ENCODE measurements around the gene HCRTR1. TPM values are rescaled to one million over a fixed set of nuclear protein-coding genes. Genes with fewer than 3 reads are reported as not detected.

Gene HCRTR1
- total RNA-seq, 1 experiment from 2014 or later: not detected

GRCh38 chr1:31657020-31657804 is 39.7 kb downstream of the HCRTR1 start:
- no peak for DNase-seq
- no peak for ATAC-seq
- intact Hi-C loops (cut with micrococcal nuclease): no loop called here
- no peak overlapping the region for H3K4me2 ChIP-seq (ENCODE audit: low read length)
- no peaks in the 10 kb centered on the region for H3K36me3 ChIP-seq (ENCODE audit: low read depth, low read length)
- H3K9me2 ChIP-seq (replicated peaks; ENCODE audit: low read length): no peaks in the 10 kb centered on the region
- no peak overlapping the region for H2AFZ ChIP-seq (ENCODE audit: low read length)
- no TSS peak for BruUV-seq (replicated peaks)
- no peak overlapping the region for H3K4me3 ChIP-seq (ENCODE audit: low read length)
- H3K27me3 ChIP-seq (ENCODE audit: low read length): no peaks in the 10 kb centered on the region
- no peaks in the 10 kb centered on the region for H3K9me3 ChIP-seq (ENCODE audit: low read length)
- no peak overlapping the region for H3K9ac ChIP-seq (ENCODE audit: low read length)
- ChIA-PET CTCF (no interaction called here), POLR2A (ENCODE audit: unreplicated experiment) (no interaction called here)
- no peaks in the 10 kb centered on the region for H4K20me1 ChIP-seq (ENCODE audit: low read length)
- no peaks in the 10 kb centered on the region for H3K79me2 ChIP-seq (ENCODE audit: low read length)
- H3K4me1 ChIP-seq (ENCODE audit: insufficient read depth, low read length): no peaks in the 10 kb centered on the region
- TF ChIP-seq, protein P1, sequence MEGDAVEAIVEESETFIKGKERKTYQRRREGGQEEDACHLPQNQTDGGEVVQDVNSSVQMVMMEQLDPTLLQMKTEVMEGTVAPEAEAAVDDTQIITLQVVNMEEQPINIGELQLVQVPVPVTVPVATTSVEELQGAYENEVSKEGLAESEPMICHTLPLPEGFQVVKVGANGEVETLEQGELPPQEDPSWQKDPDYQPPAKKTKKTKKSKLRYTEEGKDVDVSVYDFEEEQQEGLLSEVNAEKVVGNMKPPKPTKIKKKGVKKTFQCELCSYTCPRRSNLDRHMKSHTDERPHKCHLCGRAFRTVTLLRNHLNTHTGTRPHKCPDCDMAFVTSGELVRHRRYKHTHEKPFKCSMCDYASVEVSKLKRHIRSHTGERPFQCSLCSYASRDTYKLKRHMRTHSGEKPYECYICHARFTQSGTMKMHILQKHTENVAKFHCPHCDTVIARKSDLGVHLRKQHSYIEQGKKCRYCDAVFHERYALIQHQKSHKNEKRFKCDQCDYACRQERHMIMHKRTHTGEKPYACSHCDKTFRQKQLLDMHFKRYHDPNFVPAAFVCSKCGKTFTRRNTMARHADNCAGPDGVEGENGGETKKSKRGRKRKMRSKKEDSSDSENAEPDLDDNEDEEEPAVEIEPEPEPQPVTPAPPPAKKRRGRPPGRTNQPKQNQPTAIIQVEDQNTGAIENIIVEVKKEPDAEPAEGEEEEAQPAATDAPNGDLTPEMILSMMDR (conservative IDR thresholded peaks at IDR 0.05; ENCODE audit: low read depth, low read length): no peak
- TF ChIP-seq EZH2phosphoT487 (IDR thresholded peaks at IDR 0.05; ENCODE audit: borderline replicate concordance, low read length) (no peak), EZH2 (IDR thresholded peaks at IDR 0.05; ENCODE audit: low read length, unreplicated experiment) (no peak)
- no peak overlapping the region for H3K27ac ChIP-seq (ENCODE audit: low read length)
- H3F3A ChIP-seq (ENCODE audit: low read length, unreplicated experiment): no peaks in the 10 kb centered on the region

DNA sequence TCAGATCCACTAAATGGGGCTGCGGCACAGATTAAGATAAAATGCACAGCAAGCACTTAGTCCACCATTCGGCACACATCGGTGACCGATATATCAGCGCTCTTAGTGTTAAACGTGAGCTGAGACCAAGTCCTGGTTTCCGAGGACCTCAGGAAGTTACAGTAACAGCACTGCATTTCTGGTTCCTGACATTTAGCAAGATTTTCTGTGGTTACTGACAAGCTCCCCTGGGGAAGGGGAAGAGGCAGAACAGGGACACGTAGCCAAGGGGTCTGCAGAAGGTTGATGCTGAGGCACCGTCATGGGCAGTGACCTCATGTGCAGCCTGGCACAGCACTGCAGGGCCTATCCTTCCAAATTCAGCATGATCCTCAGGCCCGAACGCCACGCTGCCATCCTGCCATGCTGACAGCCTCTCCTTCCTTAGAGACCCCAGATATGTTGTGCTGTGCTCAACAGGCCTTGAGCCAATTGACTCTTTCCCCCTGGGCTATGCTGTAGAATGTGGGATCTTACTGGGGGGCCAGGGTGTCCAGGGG is 40.6 kb downstream of the HCRTR1 start:
- H3K4me3 ChIP-seq (ENCODE audit: low read length): no peak overlapping the region
- H2AFZ ChIP-seq (ENCODE audit: low read length): no peak overlapping the region
- no peaks in the 10 kb centered on the region for H3K9me3 ChIP-seq (ENCODE audit: low read length)
- DNase-seq: no peak
- no peaks in the 10 kb centered on the region for H3F3A ChIP-seq (ENCODE audit: low read length, unreplicated experiment)
- H3K27ac ChIP-seq (ENCODE audit: low read length): no peak overlapping the region
- H3K79me2 ChIP-seq (ENCODE audit: low read length): no peaks in the 10 kb centered on the region
- no peaks in the 10 kb centered on the region for H3K9me2 ChIP-seq (replicated peaks; ENCODE audit: low read length)
- no peak overlapping the region for H3K4me2 ChIP-seq (ENCODE audit: low read length)
- no peaks in the 10 kb centered on the region for H3K27me3 ChIP-seq (ENCODE audit: low read length)
- no peak for ATAC-seq
- no TSS peak for BruUV-seq (replicated peaks)
- no peaks in the 10 kb centered on the region for H4K20me1 ChIP-seq (ENCODE audit: low read length)
- no peak overlapping the region for H3K9ac ChIP-seq (ENCODE audit: low read length)
- ChIA-PET CTCF (no interaction called here), POLR2A (ENCODE audit: unreplicated experiment) (interaction anchor here (0.7 kb wide), 1 partner anchor 522 kb away, joined by 3 read pairs; no protein-coding TSS in a partner anchor)
- H3K4me1 ChIP-seq (ENCODE audit: insufficient read depth, low read length): no peaks in the 10 kb centered on the region
- intact Hi-C loops (cut with micrococcal nuclease): no loop called here
- no peak for TF ChIP-seq EZH2phosphoT487 (IDR thresholded peaks at IDR 0.05; ENCODE audit: borderline replicate concordance, low read length)
- TF ChIP-seq, protein P1 (conservative IDR thresholded peaks at IDR 0.05; ENCODE audit: low read depth, low read length): no peak
- no peak for TF ChIP-seq EZH2 (IDR thresholded peaks at IDR 0.05; ENCODE audit: low read length, unreplicated experiment)
- no peaks in the 10 kb centered on the region for H3K36me3 ChIP-seq (ENCODE audit: low read depth, low read length)

GRCh38 chr1:31658721-31659120 is 41.2 kb downstream of the HCRTR1 start:
- H4K20me1 ChIP-seq (ENCODE audit: low read length): no peaks in the 10 kb centered on the region
- no peaks in the 10 kb centered on the region for H3K79me2 ChIP-seq (ENCODE audit: low read length)
- TF ChIP-seq, protein P1 (conservative IDR thresholded peaks at IDR 0.05; ENCODE audit: low read depth, low read length): no peak
- TF ChIP-seq EZH2phosphoT487 (IDR thresholded peaks at IDR 0.05; ENCODE audit: borderline replicate concordance, low read length) (no peak), EZH2 (IDR thresholded peaks at IDR 0.05; ENCODE audit: low read length, unreplicated experiment) (no peak)
- ChIA-PET POLR2A (ENCODE audit: unreplicated experiment) (no interaction called here), CTCF (no interaction called here)
- no peaks in the 10 kb centered on the region for H3K4me1 ChIP-seq (ENCODE audit: insufficient read depth, low read length)
- no peak overlapping the region for H2AFZ ChIP-seq (ENCODE audit: low read length)
- H3K27ac ChIP-seq (ENCODE audit: low read length): no peak overlapping the region
- H3K9ac ChIP-seq (ENCODE audit: low read length): no peak overlapping the region
- H3K9me2 ChIP-seq (replicated peaks; ENCODE audit: low read length): no peaks in the 10 kb centered on the region
- no peak overlapping the region for H3K4me2 ChIP-seq (ENCODE audit: low read length)
- no peak overlapping the region for H3K4me3 ChIP-seq (ENCODE audit: low read length)
- ATAC-seq: no peak
- no peaks in the 10 kb centered on the region for H3K27me3 ChIP-seq (ENCODE audit: low read length)
- BruUV-seq (replicated peaks): no TSS peak
- H3F3A ChIP-seq (ENCODE audit: low read length, unreplicated experiment): no peaks in the 10 kb centered on the region
- no peak for DNase-seq
- intact Hi-C loops (cut with micrococcal nuclease): no loop called here
- H3K36me3 ChIP-seq (ENCODE audit: low read depth, low read length): no peaks in the 10 kb centered on the region
- H3K9me3 ChIP-seq (ENCODE audit: low read length): no peaks in the 10 kb centered on the region
